ENCODE measurements around the gene UCN3.

GRCh38 chr10:5387169-5387568 is 22.4 kb downstream of the UCN3 start:
- TF ChIP-seq, protein P1, sequence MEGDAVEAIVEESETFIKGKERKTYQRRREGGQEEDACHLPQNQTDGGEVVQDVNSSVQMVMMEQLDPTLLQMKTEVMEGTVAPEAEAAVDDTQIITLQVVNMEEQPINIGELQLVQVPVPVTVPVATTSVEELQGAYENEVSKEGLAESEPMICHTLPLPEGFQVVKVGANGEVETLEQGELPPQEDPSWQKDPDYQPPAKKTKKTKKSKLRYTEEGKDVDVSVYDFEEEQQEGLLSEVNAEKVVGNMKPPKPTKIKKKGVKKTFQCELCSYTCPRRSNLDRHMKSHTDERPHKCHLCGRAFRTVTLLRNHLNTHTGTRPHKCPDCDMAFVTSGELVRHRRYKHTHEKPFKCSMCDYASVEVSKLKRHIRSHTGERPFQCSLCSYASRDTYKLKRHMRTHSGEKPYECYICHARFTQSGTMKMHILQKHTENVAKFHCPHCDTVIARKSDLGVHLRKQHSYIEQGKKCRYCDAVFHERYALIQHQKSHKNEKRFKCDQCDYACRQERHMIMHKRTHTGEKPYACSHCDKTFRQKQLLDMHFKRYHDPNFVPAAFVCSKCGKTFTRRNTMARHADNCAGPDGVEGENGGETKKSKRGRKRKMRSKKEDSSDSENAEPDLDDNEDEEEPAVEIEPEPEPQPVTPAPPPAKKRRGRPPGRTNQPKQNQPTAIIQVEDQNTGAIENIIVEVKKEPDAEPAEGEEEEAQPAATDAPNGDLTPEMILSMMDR (IDR thresholded peaks at IDR 0.05): no peak
- TF ChIP-seq POLR2AphosphoS5 (IDR thresholded peaks at IDR 0.05) (no peak), POLR2A (IDR thresholded peaks at IDR 0.05) (no peak)
